Choroid plexus epithelial cell (primary cell): ENCODE measurements around the gene DCAF6.
A peak's percentile ranks its signal among the peaks of the same experiment; 100 is the strongest.

ENCODE experiments used
- DNase-seq: peaks from one replicate; pipeline ENCODE4 v3.0.0-alpha.2; 2010; ENCODE audit warnings: low read depth
- H3K4me3 ChIP-seq: 2 replicates; pipeline ENCODE4 v1.5.1; 2011; ENCODE audit warnings: low read depth, mild to moderate bottlenecking, control low read depth, low read length, moderate library complexity
- TF ChIP-seq, protein P1 (sequence below): conservative IDR thresholded peaks from 2 replicates; pipeline ENCODE4 v1.5.1; 2011; ENCODE audit warnings: low read depth, mild to moderate bottlenecking, control low read depth, inconsistent platforms, low read length, moderate library complexity

Gene DCAF6

DNA sequence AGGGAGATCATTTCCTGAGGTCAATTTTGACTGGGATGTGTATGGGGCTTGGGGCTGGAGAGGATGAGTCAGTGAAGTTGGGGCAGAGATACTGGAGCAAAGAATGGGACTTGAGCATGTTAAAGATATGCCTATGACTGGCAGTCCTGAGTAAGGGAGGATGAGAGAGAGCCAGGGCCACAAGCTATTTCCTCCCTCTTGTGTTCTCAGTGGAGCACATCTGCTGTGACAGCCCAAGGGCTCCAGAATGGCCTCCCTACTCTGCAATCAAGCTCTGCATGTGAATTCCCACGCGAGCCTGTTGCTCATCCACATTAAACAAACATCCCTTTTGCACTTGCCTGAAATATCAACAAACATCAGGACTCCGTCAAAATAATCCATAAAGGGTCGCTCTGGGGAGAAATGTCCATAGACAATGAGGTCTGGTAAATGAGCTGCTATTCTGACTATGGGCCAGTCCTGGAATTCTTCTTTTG is 31.8 kb upstream of the DCAF6 start:
- DNase-seq = peak; percentile 64
- TF ChIP-seq, protein P1, sequence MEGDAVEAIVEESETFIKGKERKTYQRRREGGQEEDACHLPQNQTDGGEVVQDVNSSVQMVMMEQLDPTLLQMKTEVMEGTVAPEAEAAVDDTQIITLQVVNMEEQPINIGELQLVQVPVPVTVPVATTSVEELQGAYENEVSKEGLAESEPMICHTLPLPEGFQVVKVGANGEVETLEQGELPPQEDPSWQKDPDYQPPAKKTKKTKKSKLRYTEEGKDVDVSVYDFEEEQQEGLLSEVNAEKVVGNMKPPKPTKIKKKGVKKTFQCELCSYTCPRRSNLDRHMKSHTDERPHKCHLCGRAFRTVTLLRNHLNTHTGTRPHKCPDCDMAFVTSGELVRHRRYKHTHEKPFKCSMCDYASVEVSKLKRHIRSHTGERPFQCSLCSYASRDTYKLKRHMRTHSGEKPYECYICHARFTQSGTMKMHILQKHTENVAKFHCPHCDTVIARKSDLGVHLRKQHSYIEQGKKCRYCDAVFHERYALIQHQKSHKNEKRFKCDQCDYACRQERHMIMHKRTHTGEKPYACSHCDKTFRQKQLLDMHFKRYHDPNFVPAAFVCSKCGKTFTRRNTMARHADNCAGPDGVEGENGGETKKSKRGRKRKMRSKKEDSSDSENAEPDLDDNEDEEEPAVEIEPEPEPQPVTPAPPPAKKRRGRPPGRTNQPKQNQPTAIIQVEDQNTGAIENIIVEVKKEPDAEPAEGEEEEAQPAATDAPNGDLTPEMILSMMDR = no peak
- no peak overlapping the region for H3K4me3 ChIP-seq

DNA sequence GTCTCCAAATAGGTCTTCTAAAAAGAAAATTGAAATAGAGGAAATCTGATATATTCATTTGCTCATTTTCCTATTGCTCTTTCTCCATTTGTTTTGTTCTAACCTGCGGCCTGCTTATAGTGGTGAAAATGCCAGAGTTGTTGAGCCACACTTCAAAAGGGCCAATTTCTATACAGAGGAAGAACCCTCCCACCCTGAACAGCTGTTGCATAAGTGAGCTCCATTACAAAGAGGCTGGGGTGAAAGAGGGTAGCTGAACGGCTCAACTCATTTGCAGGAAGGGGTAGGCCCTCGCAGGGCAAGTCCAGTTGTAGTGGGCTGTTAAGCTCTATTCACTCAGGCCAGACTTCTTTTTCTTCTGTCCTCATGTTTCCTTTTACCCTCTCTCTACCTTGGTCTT is 31.3 kb upstream of the DCAF6 start:
- TF ChIP-seq, protein P1 = no peak
- DNase-seq = peak; percentile 76

DNA sequence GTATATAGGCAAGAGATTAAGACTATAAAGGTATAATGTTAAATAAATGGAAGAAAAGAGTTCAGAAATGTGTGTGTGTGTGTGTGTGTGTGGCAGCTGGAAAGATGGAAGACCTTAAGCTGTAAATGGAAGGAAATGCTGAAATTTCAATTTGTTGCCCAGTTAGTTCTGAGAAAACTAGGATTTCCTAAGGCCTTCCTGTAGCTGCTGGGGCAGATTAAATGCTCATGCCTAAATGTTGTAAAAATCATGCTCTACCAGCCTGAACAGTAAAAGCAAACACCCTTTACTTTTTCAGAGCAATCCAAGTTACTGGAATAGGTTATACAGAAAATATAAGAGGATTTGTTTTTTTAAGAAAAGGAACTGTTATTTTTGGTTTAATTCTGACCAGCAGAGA is 30.8 kb upstream of the DCAF6 start:
- H3K4me3 ChIP-seq = no peak overlapping the region
- TF ChIP-seq, protein P1 = no peak
- DNase-seq = peak; percentile 25

More for the DNA sequence above, 31.3 kb upstream of the DCAF6 start:
- no peak overlapping the region for H3K4me3 ChIP-seq

DNA sequence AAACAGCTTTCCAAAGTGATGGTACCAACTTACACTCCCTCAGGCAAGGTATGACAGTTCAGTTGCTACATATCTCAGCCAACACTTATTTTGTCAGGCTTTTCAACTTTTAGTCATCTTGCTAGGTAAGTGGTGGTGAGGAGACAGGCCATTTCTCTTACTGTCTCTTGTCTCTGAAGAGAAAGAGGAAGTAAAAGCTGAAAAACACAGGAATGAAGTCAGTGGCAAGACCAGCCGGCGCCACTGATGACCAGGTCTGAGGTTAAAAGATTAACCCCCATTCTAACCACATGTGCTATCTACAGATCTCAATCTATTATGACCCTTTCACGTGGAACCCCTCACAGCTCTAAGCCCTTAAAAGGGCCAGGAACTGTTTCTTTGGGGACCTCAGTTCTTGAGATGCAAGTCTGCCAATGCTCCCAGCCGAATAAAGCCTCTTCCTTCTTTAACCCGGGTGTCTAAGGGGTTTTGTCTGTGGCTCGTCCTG is 26.7 kb upstream of the DCAF6 start:
- no peak for DNase-seq
- TF ChIP-seq, protein P1 = no peak
- no peak overlapping the region for H3K4me3 ChIP-seq

DNA sequence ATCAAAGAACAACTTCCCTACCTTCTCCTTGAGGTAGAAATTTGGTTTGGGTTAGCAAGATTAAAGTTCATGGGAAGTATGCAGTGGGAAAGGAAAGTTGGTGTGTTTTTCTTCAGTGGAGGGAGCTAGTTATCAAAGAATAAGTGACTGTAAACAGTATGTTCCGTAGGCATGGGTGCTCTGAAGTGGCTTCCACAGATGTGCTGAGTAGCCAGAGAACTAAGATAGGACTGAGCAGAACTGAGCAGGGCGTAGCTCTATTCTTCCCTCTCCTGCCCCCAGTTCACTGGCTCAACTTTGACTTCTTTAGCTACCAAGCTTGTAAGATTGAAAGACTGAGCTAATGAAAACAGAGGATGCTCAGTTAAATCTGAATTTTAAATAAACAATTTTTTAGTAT is 26.0 kb upstream of the DCAF6 start:
- H3K4me3 ChIP-seq = no peak overlapping the region
- TF ChIP-seq, protein P1 = no peak
- peak; percentile 31 for DNase-seq

DNA sequence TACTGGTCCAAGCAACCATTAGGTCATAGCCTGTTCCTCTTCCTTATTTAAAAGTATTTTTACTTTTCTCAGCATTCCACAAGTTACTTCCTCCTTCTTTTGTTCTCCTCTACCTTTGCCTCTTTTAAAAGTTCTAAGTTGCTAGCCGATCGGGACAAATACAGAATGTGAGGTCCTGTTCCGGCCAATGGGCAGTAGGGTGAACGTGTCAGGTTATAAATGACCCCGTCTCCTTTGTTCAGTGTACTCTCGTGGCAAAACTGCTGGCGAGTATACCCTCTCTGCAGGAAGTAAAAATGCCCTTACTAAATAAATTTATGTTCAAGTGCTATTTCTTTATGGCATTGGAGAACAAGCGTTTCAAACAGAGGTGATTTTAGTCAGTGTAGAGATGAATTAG is 25.1 kb upstream of the DCAF6 start:
- DNase-seq = no peak
- H3K4me3 ChIP-seq = no peak overlapping the region
- TF ChIP-seq, protein P1 = no peak

DNA sequence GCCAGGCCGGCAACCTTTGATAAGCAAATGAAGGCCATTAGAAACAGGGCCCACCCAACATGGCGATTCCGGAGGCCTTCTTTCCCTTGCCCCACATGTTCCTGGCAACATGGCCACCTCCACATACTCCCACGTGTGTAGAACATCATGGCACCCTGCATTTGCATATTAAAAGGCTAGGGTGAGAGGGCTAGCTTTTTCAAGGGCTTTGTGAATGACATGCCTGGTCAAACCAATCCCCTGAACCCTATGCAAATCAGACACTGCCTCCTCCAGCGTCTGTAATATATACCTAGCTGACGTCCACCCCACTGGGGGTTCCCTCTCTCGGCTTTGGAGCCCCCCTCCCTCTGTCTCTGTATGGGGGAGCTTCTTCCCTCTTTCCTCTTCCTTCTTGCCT is 24.2 kb upstream of the DCAF6 start:
- TF ChIP-seq, protein P1 = no peak
- no peak overlapping the region for H3K4me3 ChIP-seq
- DNase-seq = no peak
